22Rv1 (cell line): ENCODE measurements around the gene PRADC1.

ENCODE experiments used
- H3K27ac ChIP-seq: fragments of 450-650 bp; 2 replicates; pipeline ENCODE4 v1.5.1; 2017
- ZFX ChIP-seq: fragments of 450-650 bp; IDR thresholded peaks from 2 replicates; pipeline ENCODE4 v1.6.1; 2017; ENCODE audit warnings: antibody characterized with exemption, borderline replicate concordance
- TF ChIP-seq, protein P1 (sequence below): fragments of 450-650 bp; IDR thresholded peaks from 2 replicates; pipeline ENCODE4 v1.5.1; 2017; ENCODE audit warnings: mild to moderate bottlenecking

The PRADC1 gene

GRCh38 chr2:73197579-73197978 lies 35.5 kb downstream of the PRADC1 start:
- TF ChIP-seq, protein P1, sequence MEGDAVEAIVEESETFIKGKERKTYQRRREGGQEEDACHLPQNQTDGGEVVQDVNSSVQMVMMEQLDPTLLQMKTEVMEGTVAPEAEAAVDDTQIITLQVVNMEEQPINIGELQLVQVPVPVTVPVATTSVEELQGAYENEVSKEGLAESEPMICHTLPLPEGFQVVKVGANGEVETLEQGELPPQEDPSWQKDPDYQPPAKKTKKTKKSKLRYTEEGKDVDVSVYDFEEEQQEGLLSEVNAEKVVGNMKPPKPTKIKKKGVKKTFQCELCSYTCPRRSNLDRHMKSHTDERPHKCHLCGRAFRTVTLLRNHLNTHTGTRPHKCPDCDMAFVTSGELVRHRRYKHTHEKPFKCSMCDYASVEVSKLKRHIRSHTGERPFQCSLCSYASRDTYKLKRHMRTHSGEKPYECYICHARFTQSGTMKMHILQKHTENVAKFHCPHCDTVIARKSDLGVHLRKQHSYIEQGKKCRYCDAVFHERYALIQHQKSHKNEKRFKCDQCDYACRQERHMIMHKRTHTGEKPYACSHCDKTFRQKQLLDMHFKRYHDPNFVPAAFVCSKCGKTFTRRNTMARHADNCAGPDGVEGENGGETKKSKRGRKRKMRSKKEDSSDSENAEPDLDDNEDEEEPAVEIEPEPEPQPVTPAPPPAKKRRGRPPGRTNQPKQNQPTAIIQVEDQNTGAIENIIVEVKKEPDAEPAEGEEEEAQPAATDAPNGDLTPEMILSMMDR = no peak
- no peak for TF ChIP-seq ZFX
- no peak overlapping the region for H3K27ac ChIP-seq

- no peak overlapping the region for H3K27ac ChIP-seq
- no peak for TF ChIP-seq ZFX
- TF ChIP-seq, protein P1 = no peak
Measured at GRCh38 chr2:73187549-73187948, 45.5 kb downstream of the PRADC1 start.

DNA sequence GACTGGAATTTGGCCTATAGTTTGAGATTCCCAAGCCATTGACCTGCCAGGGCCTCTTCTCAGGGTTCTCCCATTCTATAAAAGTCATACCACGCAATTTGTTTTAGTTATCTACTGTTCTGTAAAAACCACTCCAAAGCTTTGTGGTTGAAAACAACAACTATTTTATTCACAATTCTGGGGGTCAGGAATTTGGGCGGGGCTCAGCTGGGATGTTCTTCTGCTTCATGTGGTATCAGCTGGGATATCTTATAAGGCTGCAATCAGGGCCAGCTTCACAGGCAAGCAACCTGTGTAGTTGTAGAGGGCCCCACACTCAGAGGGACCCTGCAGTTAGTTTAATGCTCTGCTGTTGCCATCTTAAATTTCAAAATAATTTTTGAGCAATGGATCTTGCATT lies 47.1 kb downstream of the PRADC1 start:
- TF ChIP-seq, protein P1 = no peak
- TF ChIP-seq ZFX = no peak
- H3K27ac ChIP-seq = no peak overlapping the region
